ENCODE measurements around the gene A4GALT. TPM values are rescaled to one million over a fixed set of nuclear protein-coding genes. Genes with fewer than 3 reads are reported as not detected.

Gene A4GALT
- polyA plus RNA-seq, 1 experiment: 1.8 TPM

GRCh38 chr22:42719133-42719532, 1.5 kb downstream of the A4GALT start:
- no peaks in the 10 kb centered on the region; the same call in 1 of the 2 replicates for H3K9me3 ChIP-seq (ENCODE audit: control insufficient read depth, insufficient read depth, low read length)
- H3K27me3 ChIP-seq (ENCODE audit: control insufficient read depth, insufficient read depth, low read length): peaks cover 6% of the 10 kb centered on the region
- DNase-seq (ENCODE audit: low read depth, low spot score): no peak
- TF ChIP-seq CTCF (IDR thresholded peaks at IDR 0.05; ENCODE audit: low read depth, low read length): no peak
- H3K27ac ChIP-seq (ENCODE audit: low read depth, low read length): no peak overlapping the region
- CTCF ChIA-PET: interaction anchor here (0.6 to 1.0 kb wide), 2 partner anchors 8 to 77 kb away, joined by 3 to 5 read pairs; no protein-coding TSS in a partner anchor
- POLR2A ChIA-PET: interaction anchor here (0.7 kb wide), 1 partner anchor 38 kb away, joined by 4 read pairs; no protein-coding TSS in a partner anchor
- H3K4me3 ChIP-seq (ENCODE audit: low read depth, low read length): no peak overlapping the region; the same call in 1 of the 2 replicates

GRCh38 chr22:42717197-42717928, 3.3 kb downstream of the A4GALT start:
- no peak for DNase-seq (ENCODE audit: low read depth, low spot score)
- no peak overlapping the region for H3K27ac ChIP-seq (ENCODE audit: low read depth, low read length)
- CTCF ChIA-PET: no interaction called here

GRCh38 chr22:42716649-42717127, 4.0 kb downstream of the A4GALT start:
- Histone ChIP-seq H3K4me3 (ENCODE audit: low read depth, low read length) (no peak overlapping the region), H3K9me3 (ENCODE audit: control insufficient read depth, insufficient read depth, low read length) (no peaks in the 10 kb centered on the region; the same call in 1 of the 2 replicates), H3K27me3 (ENCODE audit: control insufficient read depth, insufficient read depth, low read length) (peaks cover 6% of the 10 kb centered on the region), H3K27ac (ENCODE audit: low read depth, low read length) (no peak overlapping the region)
- ChIA-PET POLR2A (no interaction called here), CTCF (no interaction called here)
- TF ChIP-seq CTCF (IDR thresholded peaks at IDR 0.05; ENCODE audit: low read depth, low read length): no peak
- DNase-seq (ENCODE audit: low read depth, low spot score): no peak

More at GRCh38 chr22:42717197-42717928, 3.3 kb downstream of the A4GALT start:
- POLR2A ChIA-PET: no interaction called here
- no peak for TF ChIP-seq CTCF (IDR thresholded peaks at IDR 0.05; ENCODE audit: low read depth, low read length)
- Histone ChIP-seq H3K9me3 (ENCODE audit: control insufficient read depth, insufficient read depth, low read length) (no peaks in the 10 kb centered on the region; the same call in 1 of the 2 replicates), H3K4me3 (ENCODE audit: low read depth, low read length) (no peak overlapping the region), H3K27me3 (ENCODE audit: control insufficient read depth, insufficient read depth, low read length) (peaks cover 6% of the 10 kb centered on the region)

GRCh38 chr22:42716221-42716620, 4.4 kb downstream of the A4GALT start:
- DNase-seq (ENCODE audit: low read depth, low spot score): no peak
- no peak for TF ChIP-seq CTCF (IDR thresholded peaks at IDR 0.05; ENCODE audit: low read depth, low read length)
- Histone ChIP-seq H3K27ac (ENCODE audit: low read depth, low read length) (no peak overlapping the region), H3K27me3 (ENCODE audit: control insufficient read depth, insufficient read depth, low read length) (peaks cover 6% of the 10 kb centered on the region), H3K9me3 (ENCODE audit: control insufficient read depth, insufficient read depth, low read length) (no peaks in the 10 kb centered on the region; the same call in 1 of the 2 replicates), H3K4me3 (ENCODE audit: low read depth, low read length) (no peak overlapping the region)
- POLR2A ChIA-PET: interaction anchor here (1.3 kb wide), 1 partner anchor 102 kb away, joined by 4 read pairs; the partner anchor contains the start of gene POLDIP3
- CTCF ChIA-PET: no interaction called here

- no peak for DNase-seq (ENCODE audit: low read depth, low spot score)
- POLR2A ChIA-PET: interaction anchor here (1.3 kb wide), 1 partner anchor 100 kb away, joined by 4 read pairs; the partner anchor contains the start of gene POLDIP3
- Histone ChIP-seq H3K27ac (ENCODE audit: low read depth, low read length) (no peak overlapping the region), H3K27me3 (ENCODE audit: control insufficient read depth, insufficient read depth, low read length) (peaks cover 3% of the 10 kb centered on the region), H3K9me3 (ENCODE audit: control insufficient read depth, insufficient read depth, low read length) (peaks cover 6% of the 10 kb centered on the region), H3K4me3 (ENCODE audit: low read depth, low read length) (no peak overlapping the region)
- TF ChIP-seq CTCF (IDR thresholded peaks at IDR 0.05; ENCODE audit: low read depth, low read length): no peak
- CTCF ChIA-PET: no interaction called here
These were observed 5.8 kb downstream of the A4GALT start for GRCh38 chr22:42714768-42715390.
